Sigmoid colon (tissue), 7 donors: ENCODE data around the gene TMEM208. TPM values are rescaled to one million over a fixed set of nuclear protein-coding genes. Genes with fewer than 3 reads are reported as not detected.

Experiments used
- DNase-seq: peaks from one replicate; pipeline ENCODE4 v3.0.0-alpha.2; 2019
- H3K27ac ChIP-seq, 4 donors: fragments of 200-600 bp; sonication (generic); one replicate each; pipeline ENCODE4 v1.5.1; 2016 to 2019; ENCODE audit warnings: mild to moderate bottlenecking in 1 of 4
- H3K27me3 ChIP-seq, 3 donors: fragments of 200-600 bp; sonication (generic); one replicate each; pipeline ENCODE4 v1.5.1; 2019; ENCODE audit warnings: mild to moderate bottlenecking in 1 of 3
- H3K36me3 ChIP-seq, 4 donors: fragments of 200-600 bp; sonication (generic); one replicate each; pipeline ENCODE4 v1.5.1; 2016 to 2019
- H3K4me1 ChIP-seq, 4 donors: fragments of 200-600 bp; sonication (generic); one replicate each; pipeline ENCODE4 v1.5.1; 2017 to 2019
- H3K4me3 ChIP-seq, 4 donors: fragments of 200-600 bp; sonication (generic); one replicate each; pipeline ENCODE4 v1.5.1; 2017 to 2019; ENCODE audit warnings: mild to moderate bottlenecking in 2 of 4, moderate library complexity in 1 of 4
- H3K9me3 ChIP-seq, 4 donors: fragments of 200-600 bp in 3 of 4; sonication (generic) in 3 of 4; one replicate each; pipeline versions ENCODE4 v1.5.1 to v1.6.1; 2013 to 2019
- CTCF ChIP-seq, 4 experiments: fragments of 450-650 bp in 3 of 4; fragments of 200-600 bp in 1 of 4; IDR thresholded peaks; one replicate each; pipeline ENCODE4 v1.5.1; 2016 to 2019; ENCODE audit warnings: antibody characterized with exemption in 4 of 4, mild to moderate bottlenecking in 3 of 4, moderate library complexity in 2 of 4
- EP300 ChIP-seq, 4 donors: sonication (generic); formaldehyde crosslinking; IDR thresholded peaks; one replicate each; pipeline ENCODE4 v1.6.1; 2017; ENCODE audit warnings: antibody characterized with exemption in 4 of 4
- POLR2A ChIP-seq, 2 donors: fragments of 450-650 bp; IDR thresholded peaks; one replicate each; pipeline ENCODE4 v1.6.1; 2016; ENCODE audit warnings: antibody characterized with exemption in 2 of 2, mild to moderate bottlenecking in 2 of 2, moderate library complexity in 2 of 2
- POLR2AphosphoS5 ChIP-seq, 4 donors: sonication (generic); formaldehyde crosslinking; IDR thresholded peaks; one replicate each; pipeline ENCODE4 v1.6.1; 2017; ENCODE audit warnings: antibody characterized with exemption in 4 of 4
- WGBS, 2 donors: extraction: QIAGEN DNeasy Blood & Tissue Kit; methylation state at CpG; one replicate each; pipeline ENCODE4 v1.1.7; 2013; 5-methylcytosine and 5-hydroxymethylcytosine counted together
- intact Hi-C: fragments of 100-400 bp; cut with DNase I; formaldehyde crosslinking; loops from one replicate; pipeline ENCODE4 v1.15.1; 2023
- polyA plus RNA-seq, 3 donors: library from polyadenylated mRNA; stranded (reverse); fragments of 200-250 nt; gene quantifications; one replicate each; pipeline ENCODE4 v1.2.3, GENCODE V29; 2013
- total RNA-seq, 4 donors: library from RNA; depleted of rRNA; stranded (reverse); fragments of >200 nt; gene quantifications; one replicate each; pipeline ENCODE4 v1.1.0, GENCODE V29; 2016
- donor health status: healthy with polysubstance abuse.
- donor health status: Bipolar disorder and iron deficiency.
- donor health status: healthy.

The TMEM208 gene
- total and polyA plus RNA-seq, 7 donors: 15.3 to 109 (median 31.4) TPM

GRCh38 chr16:67202956-67203493 lies 23.9 kb upstream of the TMEM208 start:
- intact Hi-C loops: no loop called here
- H3K36me3 ChIP-seq: peaks cover 0 to 18% (median 9%) of the 10 kb centered on the region in 4 donors
- no peak overlapping the region for H3K27ac ChIP-seq
- H3K27me3 ChIP-seq: no peaks in the 10 kb centered on the region
- no peak overlapping the region for H3K4me3 ChIP-seq
- DNase-seq: no peak
- 91 to 95% methylated on average over 23 of the region's 23 CpGs for WGBS, 2 donors
- H3K4me1 ChIP-seq: peaks cover 0 to 10% (median 9%) of the 10 kb centered on the region in 4 donors
- H3K9me3 ChIP-seq: no peaks in the 10 kb centered on the region
- TF ChIP-seq CTCF (IDR thresholded peaks at IDR 0.05) (no peak), EP300 (IDR thresholded peaks at IDR 0.05) (no peak), POLR2A (IDR thresholded peaks at IDR 0.05) (no peak), POLR2AphosphoS5 (IDR thresholded peaks at IDR 0.05) (no peak)

DNA sequence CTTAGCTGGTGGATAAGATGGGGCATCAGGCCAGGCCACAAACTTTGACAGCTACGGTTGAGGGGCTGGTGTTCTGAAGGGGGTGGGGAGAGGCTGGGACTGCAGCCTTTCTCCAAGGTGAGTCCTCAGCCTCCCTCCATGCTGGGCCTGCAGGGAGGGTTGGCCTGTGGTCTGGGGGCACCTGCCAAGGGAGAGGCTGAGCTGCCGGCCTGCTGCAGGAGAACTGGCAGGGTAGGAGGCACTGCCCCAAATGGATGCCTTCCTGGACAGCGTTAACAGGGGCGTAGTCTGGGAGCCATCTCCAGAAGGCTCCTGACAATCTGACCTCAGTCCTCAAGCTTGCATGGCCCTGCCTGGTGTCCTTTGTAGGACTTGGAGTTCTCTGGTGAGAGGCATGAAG lies 22.9 kb upstream of the TMEM208 start:
- Histone ChIP-seq H3K4me1 (peaks cover 0 to 9% (median 3%) of the 10 kb centered on the region in 4 donors), H3K9me3 (no peaks in the 10 kb centered on the region), H3K36me3 (peaks cover 0 to 14% (median 6%) of the 10 kb centered on the region in 4 donors), H3K4me3 (no peak overlapping the region), H3K27me3 (no peaks in the 10 kb centered on the region), H3K27ac (no peak overlapping the region)
- intact Hi-C loops: no loop called here
- TF ChIP-seq POLR2A (IDR thresholded peaks at IDR 0.05) (no peak), EP300 (IDR thresholded peaks at IDR 0.05) (no peak), POLR2AphosphoS5 (IDR thresholded peaks at IDR 0.05) (no peak), CTCF (IDR thresholded peaks at IDR 0.05) (no peak)
- DNase-seq: no peak
- WGBS, 2 donors: 83 to 86% methylated on average over 4 of the region's 4 CpGs

DNA sequence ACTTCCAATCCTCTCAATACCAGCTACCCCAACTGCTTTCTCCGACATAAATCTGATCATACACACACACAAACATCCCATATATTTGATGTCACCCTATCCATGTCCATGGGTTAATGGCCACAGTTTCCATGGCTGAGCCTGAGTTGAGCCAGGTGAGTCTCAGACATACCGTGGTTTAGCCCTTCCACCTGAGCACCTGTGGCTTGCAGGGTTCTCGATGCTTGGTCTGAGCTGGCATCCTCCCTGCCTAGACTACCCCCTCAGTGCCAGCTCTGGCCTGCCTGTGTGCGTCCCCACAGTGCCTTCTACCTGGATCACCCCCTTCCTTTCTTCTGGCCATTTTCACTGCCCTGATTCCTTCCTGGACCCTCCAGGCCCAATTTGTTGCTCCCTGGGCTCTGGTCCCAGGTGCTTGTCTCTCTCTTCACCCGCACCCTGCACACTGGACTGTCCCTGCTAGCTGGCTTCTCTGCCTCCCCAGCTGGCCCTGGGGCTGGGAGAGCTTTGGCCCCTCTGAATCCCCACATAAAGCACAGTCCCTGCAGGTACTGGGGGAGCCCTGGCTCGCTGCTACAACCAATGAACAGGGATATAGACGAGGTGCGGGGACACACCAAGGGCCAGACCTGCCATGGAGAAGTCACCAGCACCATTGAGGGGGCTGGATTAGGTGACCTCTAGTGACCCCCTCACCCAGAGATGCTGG lies 20.6 kb upstream of the TMEM208 start:
- Histone ChIP-seq H3K4me3 (no peak overlapping the region), H3K27me3 (no peaks in the 10 kb centered on the region), H3K36me3 (peaks cover 0 to 14% (median 6%) of the 10 kb centered on the region in 4 donors), H3K27ac (no peak overlapping the region), H3K9me3 (no peaks in the 10 kb centered on the region), H3K4me1 (no peaks in the 10 kb centered on the region)
- no peak for DNase-seq
- TF ChIP-seq POLR2AphosphoS5 (IDR thresholded peaks at IDR 0.05) (no peak), POLR2A (IDR thresholded peaks at IDR 0.05) (no peak), CTCF (IDR thresholded peaks at IDR 0.05) (no peak), EP300 (IDR thresholded peaks at IDR 0.05) (no peak)
- intact Hi-C loops: no loop called here
- WGBS, 2 donors: 88 to 94% methylated on average over 8 of the region's 8 CpGs

DNA sequence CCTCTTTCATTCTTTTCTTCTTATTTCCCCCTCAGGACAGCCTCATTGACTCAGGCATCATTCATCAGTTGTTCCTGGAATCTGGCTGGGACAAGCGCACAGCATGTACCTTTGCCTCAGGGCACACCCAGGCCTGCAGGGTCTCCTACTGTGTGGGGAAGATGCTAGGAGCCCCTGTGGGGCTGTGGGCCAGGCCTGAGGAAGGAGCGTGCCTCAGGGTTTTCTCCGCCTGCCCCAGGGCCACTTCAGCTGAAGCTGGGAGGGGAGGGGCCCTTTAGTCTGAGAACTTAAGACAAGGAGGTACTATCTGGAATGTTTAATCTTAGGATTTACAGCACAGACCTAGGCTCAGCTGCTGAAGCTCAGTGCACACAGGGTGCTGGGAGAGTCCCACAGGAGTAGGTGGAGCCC lies 20.1 kb upstream of the TMEM208 start:
- intact Hi-C loops: no loop called here
- WGBS, 2 donors: 92 to 93% methylated on average over 3 of the region's 3 CpGs
- Histone ChIP-seq H3K9me3 (no peaks in the 10 kb centered on the region), H3K4me1 (no peaks in the 10 kb centered on the region), H3K4me3 (no peak overlapping the region), H3K27me3 (no peaks in the 10 kb centered on the region), H3K27ac (no peak overlapping the region), H3K36me3 (peaks cover 0 to 8% (median 3%) of the 10 kb centered on the region in 4 donors)
- DNase-seq: no peak
- no peak for TF ChIP-seq EP300 (IDR thresholded peaks at IDR 0.05)

GRCh38 chr16:67207249-67208091 lies 19.5 kb upstream of the TMEM208 start:
- no peak for DNase-seq
- Histone ChIP-seq H3K4me1 (no peaks in the 10 kb centered on the region), H3K27ac (no peak overlapping the region), H3K27me3 (no peaks in the 10 kb centered on the region), H3K9me3 (no peaks in the 10 kb centered on the region), H3K36me3 (peaks cover 0 to 4% (median 0%) of the 10 kb centered on the region in 4 donors), H3K4me3 (no peak overlapping the region)
- TF ChIP-seq EP300 (IDR thresholded peaks at IDR 0.05) (no peak), CTCF (IDR thresholded peaks at IDR 0.05) (no peak), POLR2A (IDR thresholded peaks at IDR 0.05) (no peak), POLR2AphosphoS5 (IDR thresholded peaks at IDR 0.05) (no peak)
- WGBS, 2 donors: 58 to 82% methylated on average over 21 of the region's 21 CpGs
- intact Hi-C loops: no loop called here
